Epithelial cell of esophagus (primary cell): ENCODE results near the gene UFL1.

Source experiments
- DNase-seq: peaks from one replicate; pipeline ENCODE4 v3.0.0; 2010; ENCODE audit warnings: low read depth
- H3K4me3 ChIP-seq: 2 replicates; pipeline ENCODE4 v1.5.1; 2011; ENCODE audit warnings: mild to moderate bottlenecking, low read length, control low read depth
- TF ChIP-seq, protein P1 (sequence below): IDR thresholded peaks from 2 replicates; pipeline ENCODE4 v1.5.1; 2011; ENCODE audit warnings: low read depth, mild to moderate bottlenecking, low read length, control low read depth, inconsistent platforms; ENCODE audit not compliant: insufficient read depth; ENCODE audit errors: missing control alignments

Gene UFL1

DNA sequence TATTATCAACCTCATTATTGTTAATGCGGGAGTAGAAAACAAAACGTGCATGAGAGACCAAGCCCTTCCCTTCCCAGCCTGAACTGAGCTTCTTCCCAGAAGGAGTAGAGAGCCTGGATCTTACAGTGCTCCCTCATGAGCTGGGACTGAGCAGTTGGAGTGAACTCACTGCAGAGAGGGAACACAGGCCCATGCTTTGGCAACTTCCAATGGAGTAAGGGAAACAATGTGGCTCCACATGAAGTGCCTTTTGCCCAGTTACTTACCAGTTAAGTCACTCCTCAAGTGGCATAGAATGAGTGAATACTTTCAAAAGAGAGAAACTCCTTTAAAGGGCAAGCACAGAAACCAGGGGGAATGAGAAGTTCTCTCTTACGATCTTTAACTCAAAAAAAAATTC lies 53.8 kb downstream of the UFL1 start:
- TF ChIP-seq, protein P1, sequence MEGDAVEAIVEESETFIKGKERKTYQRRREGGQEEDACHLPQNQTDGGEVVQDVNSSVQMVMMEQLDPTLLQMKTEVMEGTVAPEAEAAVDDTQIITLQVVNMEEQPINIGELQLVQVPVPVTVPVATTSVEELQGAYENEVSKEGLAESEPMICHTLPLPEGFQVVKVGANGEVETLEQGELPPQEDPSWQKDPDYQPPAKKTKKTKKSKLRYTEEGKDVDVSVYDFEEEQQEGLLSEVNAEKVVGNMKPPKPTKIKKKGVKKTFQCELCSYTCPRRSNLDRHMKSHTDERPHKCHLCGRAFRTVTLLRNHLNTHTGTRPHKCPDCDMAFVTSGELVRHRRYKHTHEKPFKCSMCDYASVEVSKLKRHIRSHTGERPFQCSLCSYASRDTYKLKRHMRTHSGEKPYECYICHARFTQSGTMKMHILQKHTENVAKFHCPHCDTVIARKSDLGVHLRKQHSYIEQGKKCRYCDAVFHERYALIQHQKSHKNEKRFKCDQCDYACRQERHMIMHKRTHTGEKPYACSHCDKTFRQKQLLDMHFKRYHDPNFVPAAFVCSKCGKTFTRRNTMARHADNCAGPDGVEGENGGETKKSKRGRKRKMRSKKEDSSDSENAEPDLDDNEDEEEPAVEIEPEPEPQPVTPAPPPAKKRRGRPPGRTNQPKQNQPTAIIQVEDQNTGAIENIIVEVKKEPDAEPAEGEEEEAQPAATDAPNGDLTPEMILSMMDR: no peak
- no peak for DNase-seq
- H3K4me3 ChIP-seq: no peak overlapping the region

DNA sequence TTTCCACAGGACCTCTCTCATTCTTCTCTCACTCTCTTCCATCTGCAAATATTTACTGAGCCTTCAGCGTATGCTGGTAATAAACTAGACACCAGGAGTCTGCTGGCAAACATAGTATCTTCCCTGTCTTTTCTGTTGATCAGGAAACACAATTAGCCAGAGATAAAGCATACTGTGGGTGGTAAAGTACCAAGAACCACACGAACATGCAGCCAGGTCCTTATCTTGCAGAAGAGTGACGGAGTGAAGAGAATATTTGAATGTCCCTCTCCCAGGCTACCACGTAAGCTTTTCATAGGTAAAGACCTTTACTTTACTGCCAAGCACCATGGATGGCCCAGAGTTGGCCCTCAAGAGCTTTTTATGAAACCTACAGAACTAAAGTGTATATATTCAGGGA lies 54.6 kb downstream of the UFL1 start:
- no peak for DNase-seq
- H3K4me3 ChIP-seq: no peak overlapping the region
- TF ChIP-seq, protein P1: no peak

DNA sequence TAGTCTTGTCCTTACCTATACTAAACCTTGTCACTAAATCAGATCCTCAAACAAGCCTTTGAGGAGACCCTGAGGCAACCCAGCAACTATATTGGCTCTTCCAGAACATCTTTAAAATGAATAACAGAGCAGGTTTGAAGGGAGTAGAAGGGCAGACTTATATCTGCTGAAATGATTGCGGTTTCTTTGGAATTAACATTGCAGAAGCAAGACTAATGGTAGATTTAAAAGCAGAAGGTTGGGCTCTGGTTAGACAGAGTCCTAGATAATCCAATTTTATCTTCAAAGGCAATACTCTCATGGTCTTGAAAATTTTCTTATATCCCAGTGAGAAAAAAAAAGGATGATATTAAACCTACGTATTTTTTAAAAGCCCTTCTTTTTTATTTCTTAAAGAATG lies 60.4 kb downstream of the UFL1 start:
- H3K4me3 ChIP-seq: no peak overlapping the region
- TF ChIP-seq, protein P1: no peak
- no peak for DNase-seq

DNA sequence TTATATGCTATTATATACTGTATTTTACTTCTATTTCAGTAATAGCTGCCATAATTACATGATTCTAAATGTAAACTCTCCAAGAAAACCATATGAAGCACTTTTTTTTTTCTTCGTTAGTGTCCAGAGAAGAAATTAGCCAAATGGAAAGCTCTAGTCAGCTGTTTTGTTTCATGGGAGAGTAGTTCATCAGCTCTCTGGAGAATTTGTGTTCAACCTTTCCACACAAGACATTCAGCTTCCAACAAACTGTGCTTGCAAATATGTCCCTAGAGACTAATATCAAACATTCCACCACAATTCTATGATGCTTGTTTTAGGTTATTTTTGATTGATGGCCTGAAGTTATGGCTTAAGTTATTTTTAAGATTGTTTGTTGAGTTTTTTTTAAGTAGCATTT lies 60.8 kb downstream of the UFL1 start:
- no peak for DNase-seq
- TF ChIP-seq, protein P1: no peak
- H3K4me3 ChIP-seq: no peak overlapping the region

DNA sequence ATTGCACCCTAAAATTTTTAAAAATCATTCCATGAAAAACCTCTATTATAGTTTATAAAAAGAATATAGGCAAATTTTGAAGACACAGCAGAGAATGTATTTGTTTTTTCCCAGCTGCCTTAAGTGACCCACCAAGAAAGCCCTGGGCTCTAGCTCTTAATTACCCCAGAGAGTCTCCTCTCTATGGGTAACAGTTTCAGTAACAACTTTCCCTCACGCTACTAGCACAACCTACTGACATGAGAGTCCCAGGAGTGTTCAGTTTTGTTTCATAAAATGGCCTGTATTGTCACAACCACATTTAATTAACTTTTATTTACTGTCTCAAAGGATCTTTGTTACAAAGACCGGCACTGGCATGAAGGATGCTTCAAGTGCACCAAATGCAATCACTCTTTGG lies 82.8 kb downstream of the UFL1 start:
- TF ChIP-seq, protein P1: no peak
- no peak for DNase-seq
- no peak overlapping the region for H3K4me3 ChIP-seq
